ENCODE measurements around the gene RAB9B. TPM values are rescaled to one million over a fixed set of nuclear protein-coding genes. Genes with fewer than 3 reads are reported as not detected.
"Not testable (repeated sequence)": the region's sequence is repeated elsewhere in the genome, so short reads cannot be mapped to it uniquely, and the experiment has no call there.

The RAB9B gene
- total RNA-seq, 1 donor from 2014 or later: 4.5 TPM

GRCh38 chrX:103817502-103817901, 14.6 kb downstream of the RAB9B start:
- H3K4me3 Mint-ChIP-seq (ENCODE audit: unreplicated experiment): no peak overlapping the region
- H3K4me1 Mint-ChIP-seq (ENCODE audit: low read depth, unreplicated experiment): no peaks in the 10 kb centered on the region
- H3K27ac Mint-ChIP-seq (ENCODE audit: unreplicated experiment): no peak overlapping the region
- no peaks in the 10 kb centered on the region for H3K9me3 Mint-ChIP-seq (ENCODE audit: unreplicated experiment)
- peak; percentile 81 for TF ChIP-seq CTCF (IDR thresholded peaks at IDR 0.05; ENCODE audit: partially characterized antibody, unreplicated experiment)
- no peak for DNase-seq
- no peaks in the 10 kb centered on the region for H3K36me3 Mint-ChIP-seq (ENCODE audit: unreplicated experiment)
- H3K27me3 Mint-ChIP-seq (ENCODE audit: unreplicated experiment): peaks cover 2% of the 10 kb centered on the region

- not testable (repeated sequence) for H3K4me3 Mint-ChIP-seq (ENCODE audit: unreplicated experiment); H3K4me1 Mint-ChIP-seq (ENCODE audit: low read depth, unreplicated experiment); H3K27ac Mint-ChIP-seq (ENCODE audit: unreplicated experiment); DNase-seq; H3K27me3 Mint-ChIP-seq (ENCODE audit: unreplicated experiment); H3K36me3 Mint-ChIP-seq (ENCODE audit: unreplicated experiment); H3K9me3 Mint-ChIP-seq (ENCODE audit: unreplicated experiment)
Observed at GRCh38 chrX:103817101-103817500, 15.0 kb downstream of the RAB9B start.

DNA sequence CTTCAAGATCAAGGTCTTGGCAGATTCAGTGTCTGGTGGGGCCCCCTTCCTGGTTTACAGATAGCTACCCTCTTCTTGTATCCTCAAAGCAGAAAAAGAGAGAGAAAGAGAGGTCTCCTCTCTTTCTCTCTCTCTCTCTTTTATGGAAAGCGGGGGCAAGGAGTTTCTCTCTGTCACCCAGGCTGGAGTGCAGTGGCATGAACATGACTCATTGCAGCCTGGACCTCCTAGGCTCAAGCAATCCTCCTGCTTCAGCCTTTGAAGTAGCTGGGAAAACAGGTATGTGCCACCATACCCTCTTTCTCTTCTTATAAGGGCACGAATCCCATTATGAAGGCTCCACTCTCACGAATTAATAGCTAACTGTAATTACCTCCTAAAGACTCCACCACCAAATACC, 20.2 kb downstream of the RAB9B start:
- no peak for DNase-seq
- no peak overlapping the region for H3K27ac Mint-ChIP-seq (ENCODE audit: unreplicated experiment)
- no peaks in the 10 kb centered on the region for H3K36me3 Mint-ChIP-seq (ENCODE audit: unreplicated experiment)
- no peaks in the 10 kb centered on the region for H3K9me3 Mint-ChIP-seq (ENCODE audit: unreplicated experiment)
- TF ChIP-seq CTCF (IDR thresholded peaks at IDR 0.05; ENCODE audit: partially characterized antibody, unreplicated experiment): no peak
- H3K4me3 Mint-ChIP-seq (ENCODE audit: unreplicated experiment): no peak overlapping the region
- peaks cover 2% of the 10 kb centered on the region for H3K27me3 Mint-ChIP-seq (ENCODE audit: unreplicated experiment)
- H3K4me1 Mint-ChIP-seq (ENCODE audit: low read depth, unreplicated experiment): no peaks in the 10 kb centered on the region

GRCh38 chrX:103806862-103807474, 25.1 kb downstream of the RAB9B start:
- Mint-ChIP-seq H3K4me3 (ENCODE audit: unreplicated experiment) (no peak overlapping the region), H3K4me1 (ENCODE audit: low read depth, unreplicated experiment) (no peaks in the 10 kb centered on the region), H3K27ac (ENCODE audit: unreplicated experiment) (no peak overlapping the region), H3K36me3 (ENCODE audit: unreplicated experiment) (no peaks in the 10 kb centered on the region), H3K9me3 (ENCODE audit: unreplicated experiment) (no peaks in the 10 kb centered on the region), H3K27me3 (ENCODE audit: unreplicated experiment) (no peaks in the 10 kb centered on the region)
- no peak for TF ChIP-seq CTCF (IDR thresholded peaks at IDR 0.05; ENCODE audit: partially characterized antibody, unreplicated experiment)
- no peak for DNase-seq

DNA sequence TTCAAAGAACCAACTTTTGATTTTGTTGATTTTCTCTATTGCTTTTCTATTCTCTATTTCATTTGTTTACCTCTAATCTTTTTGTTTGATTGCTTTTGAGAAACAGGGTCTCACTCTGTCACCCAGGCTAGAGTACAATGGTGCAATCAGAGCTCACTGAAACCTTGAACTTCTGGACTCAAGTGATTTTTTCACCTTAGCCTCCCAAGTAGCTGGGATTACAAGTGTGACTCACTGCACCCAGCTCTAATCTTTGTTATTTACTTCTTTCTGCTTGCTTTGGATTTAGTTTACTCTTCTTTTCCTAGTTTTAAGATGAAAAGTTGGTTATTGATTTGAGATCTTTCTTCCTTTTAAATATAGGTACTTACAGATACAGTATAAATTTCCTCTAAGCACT, 26.2 kb downstream of the RAB9B start:
- H3K27me3 Mint-ChIP-seq (ENCODE audit: unreplicated experiment): no peaks in the 10 kb centered on the region
- H3K4me3 Mint-ChIP-seq (ENCODE audit: unreplicated experiment): no peak overlapping the region
- no peak for DNase-seq
- no peaks in the 10 kb centered on the region for H3K9me3 Mint-ChIP-seq (ENCODE audit: unreplicated experiment)
- H3K36me3 Mint-ChIP-seq (ENCODE audit: unreplicated experiment): no peaks in the 10 kb centered on the region
- no peaks in the 10 kb centered on the region for H3K4me1 Mint-ChIP-seq (ENCODE audit: low read depth, unreplicated experiment)
- no peak overlapping the region for H3K27ac Mint-ChIP-seq (ENCODE audit: unreplicated experiment)
- TF ChIP-seq CTCF (IDR thresholded peaks at IDR 0.05; ENCODE audit: partially characterized antibody, unreplicated experiment): no peak

All from glutamatergic neuron (in vitro differentiated cells).